Effector CD8-positive, alpha-beta T cell (primary cell): ENCODE results near the gene LMLN.
"Not testable (repeated sequence)": the region's sequence is repeated elsewhere in the genome, so short reads cannot be mapped to it uniquely, and the experiment has no call there.

Experiments used
- DNase-seq: peaks from one replicate; lab custom pipeline; 2025; lab: John Stamatoyannopoulos, UW

LMLN gene

GRCh38 chr3:198076722-198077308, 116.8 kb downstream of the LMLN start:
- DNase-seq, result no peak

DNA sequence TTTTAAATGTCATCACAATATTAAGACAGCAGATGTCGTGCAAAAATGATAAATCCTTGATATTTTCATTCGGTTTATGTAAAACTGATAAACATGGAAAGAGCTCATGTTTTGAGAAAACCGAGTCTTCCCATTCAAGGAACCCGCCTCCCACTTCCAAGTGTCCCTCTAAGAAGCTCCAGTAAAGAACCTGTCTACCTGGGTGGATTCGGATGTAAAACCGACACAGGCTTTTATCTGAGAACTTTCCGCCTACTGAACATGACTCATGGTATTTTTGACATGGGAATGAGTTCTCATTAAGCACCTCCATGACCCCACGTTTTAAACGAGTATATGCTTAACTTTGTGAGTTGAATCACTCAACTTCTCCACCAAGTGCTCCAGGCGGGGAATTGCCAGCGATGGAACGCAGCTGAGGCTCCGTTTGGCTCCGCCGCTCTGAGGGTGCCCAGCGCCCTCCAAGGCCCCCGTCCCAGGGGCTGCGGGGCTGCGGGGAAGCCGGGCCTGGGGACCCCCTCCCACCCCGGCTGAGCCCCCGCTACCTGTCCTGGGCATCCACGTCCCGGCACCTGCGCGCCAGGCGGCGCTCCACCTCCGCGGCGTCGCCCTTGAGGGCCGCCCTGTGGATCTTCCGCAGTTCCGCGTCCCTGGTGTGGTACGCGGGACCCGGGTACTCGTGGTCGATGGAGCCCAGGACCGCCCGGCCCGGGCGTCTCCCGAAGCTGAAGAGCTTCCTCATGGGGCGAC, 119.9 kb downstream of the LMLN start:
- peak; percentile 28 for DNase-seq

DNA sequence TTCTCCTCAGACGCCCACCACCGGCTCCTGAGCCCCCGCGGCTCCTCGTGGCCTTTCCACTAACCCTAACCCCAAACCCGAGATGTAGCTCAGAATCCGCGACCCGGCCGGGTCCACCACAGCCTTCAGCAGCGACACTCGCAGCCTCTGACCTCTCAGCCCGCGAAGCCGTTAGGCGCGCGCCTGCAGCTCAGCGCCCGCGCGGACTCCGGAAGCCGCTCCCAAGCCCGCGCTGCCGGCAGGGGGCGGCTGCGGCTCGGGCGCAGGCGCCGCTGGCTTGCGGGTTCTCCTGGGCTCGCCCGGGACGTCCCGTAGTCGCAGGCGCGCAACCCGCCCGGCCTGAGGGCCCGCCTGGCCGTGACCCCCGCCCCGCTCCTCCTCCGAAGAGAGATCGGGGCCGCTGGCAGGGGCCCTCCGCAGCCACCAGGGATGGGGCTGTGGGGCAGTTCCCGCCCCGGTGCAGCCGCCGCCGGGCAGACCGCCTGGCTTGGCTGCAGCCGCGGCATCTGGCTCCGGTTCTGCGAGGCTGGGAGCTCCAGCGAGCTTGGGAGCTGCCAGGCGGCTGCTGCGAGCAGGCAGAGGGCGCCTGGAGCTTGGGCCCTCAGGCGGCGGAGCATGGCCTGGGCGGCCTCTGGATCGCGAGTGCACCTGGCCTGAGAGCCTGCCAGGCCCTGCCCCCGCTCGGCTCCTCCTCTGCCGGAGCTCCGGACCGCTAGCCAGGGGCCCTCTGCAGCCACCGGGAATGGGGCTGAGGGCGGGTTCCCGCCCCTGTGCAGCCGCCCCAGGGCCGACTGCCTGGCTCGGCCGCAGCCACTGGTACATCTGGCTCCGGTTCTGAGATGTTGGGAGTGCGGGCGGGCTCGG, 120.7 kb downstream of the LMLN start:
- DNase-seq, result peak; percentile 56

GRCh38 chr3:198081421-198081844, 121.4 kb downstream of the LMLN start:
- no peak for DNase-seq

DNA sequence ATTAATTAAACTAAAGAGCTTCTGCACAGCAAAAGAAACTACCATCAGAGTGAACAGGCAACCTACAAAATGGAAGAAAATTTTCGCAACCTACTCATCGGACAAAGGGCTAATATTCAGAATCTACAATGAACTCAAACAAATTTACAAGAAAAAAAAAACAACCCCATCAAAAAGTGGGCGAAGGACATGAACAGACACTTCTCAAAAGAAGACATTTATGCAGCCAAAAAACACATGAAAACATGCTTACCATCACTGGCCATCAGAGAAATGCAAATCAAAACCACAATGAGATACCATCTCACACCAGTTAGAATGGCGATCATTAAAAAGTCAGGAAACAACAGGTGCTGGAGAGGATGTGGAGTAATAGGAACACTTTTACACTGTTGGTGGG, 122.2 kb downstream of the LMLN start:
- DNase-seq, result not testable (repeated sequence)

- no peak for DNase-seq
Measured at GRCh38 chr3:198088421-198088955, 128.5 kb downstream of the LMLN start.

- no peak for DNase-seq
Measured at GRCh38 chr3:198090795-198091332, 130.8 kb downstream of the LMLN start.

- DNase-seq, result no peak
Measured at GRCh38 chr3:198092276-198092675, 132.3 kb downstream of the LMLN start.

DNA sequence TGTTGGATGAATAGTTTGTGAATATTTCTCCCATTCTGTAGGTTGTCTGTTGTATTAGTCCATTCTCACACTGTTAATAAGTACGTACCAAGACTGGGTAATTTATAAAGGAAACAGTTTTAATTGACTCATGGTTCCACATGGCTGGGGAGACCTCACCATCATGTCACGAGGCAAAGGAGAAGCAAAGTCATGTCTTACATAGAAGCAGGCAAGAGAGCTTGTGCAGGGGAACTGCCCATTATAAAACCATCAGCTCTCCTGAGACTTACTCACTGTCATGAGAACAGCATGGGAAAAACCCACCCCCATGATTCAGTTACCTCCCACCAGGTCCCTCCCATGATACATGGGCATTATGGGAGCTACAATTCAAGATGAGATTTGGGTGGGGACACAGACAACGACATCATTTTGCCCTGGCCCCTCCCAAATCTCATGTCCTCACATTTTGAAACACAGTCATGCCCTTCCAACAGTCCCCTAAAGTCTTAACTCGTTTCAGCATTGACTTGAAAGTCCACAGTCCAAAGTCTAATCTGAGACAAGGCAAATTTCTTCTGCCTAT, 133.2 kb downstream of the LMLN start:
- DNase-seq, result no peak
